ENCODE results near the gene PNMA8A. TPM values are rescaled to one million over a fixed set of nuclear protein-coding genes. Genes with fewer than 3 reads are reported as not detected.

Gene PNMA8A
- total and polyA plus RNA-seq, 7 donors: 1.5 to 8.4 (median 5.3) TPM; not detected in 2

GRCh38 chr19:46493236-46494145, 22.1 kb upstream of the PNMA8A start:
- WGBS, 2 donors: 9% methylated on average over 92 of the region's 92 CpGs
- intact Hi-C loops (cut with DNase I): no loop called here
- DNase-seq: peak; percentile 72
- Histone ChIP-seq H3K4me3 (peak overlapping the region; percentile 32 to 54 (median 46)), H3K9me3 (no peaks in the 10 kb centered on the region), H3K4me1 (peaks cover 0 to 48% (median 40%) of the 10 kb centered on the region in 4 donors), H3K27me3 (peaks cover 0 to 70% (median 41%) of the 10 kb centered on the region in 3 donors), H3K36me3 (no peaks in the 10 kb centered on the region), H3K27ac (peak overlapping the region; percentile 25 to 67 (median 60))
- TF ChIP-seq POLR2AphosphoS5 (IDR thresholded peaks at IDR 0.05) (no peak), EP300 (IDR thresholded peaks at IDR 0.05) (no peak), CTCF (IDR thresholded peaks at IDR 0.05) (no peak), POLR2A (IDR thresholded peaks at IDR 0.05) (no peak)

- Histone ChIP-seq H3K4me1 (peaks cover 0 to 52% (median 44%) of the 10 kb centered on the region in 4 donors), H3K9me3 (no peaks in the 10 kb centered on the region), H3K36me3 (no peaks in the 10 kb centered on the region), H3K27me3 (peaks cover 0 to 77% (median 47%) of the 10 kb centered on the region in 3 donors), H3K27ac (peak overlapping the region; percentile 25 to 67 (median 60)), H3K4me3 (peak overlapping the region; percentile 32 to 54 (median 46))
- WGBS, 2 donors: 31 to 51% methylated on average over 17 of the region's 17 CpGs
- no peak for DNase-seq
- no peak for TF ChIP-seq EP300 (IDR thresholded peaks at IDR 0.05)
- TF ChIP-seq CTCF (IDR thresholded peaks at IDR 0.05): no peak
- no peak for TF ChIP-seq POLR2AphosphoS5 (IDR thresholded peaks at IDR 0.05)
- TF ChIP-seq POLR2A (IDR thresholded peaks at IDR 0.05): no peak
- intact Hi-C loops (cut with DNase I): no loop called here
These were observed 21.5 kb upstream of the PNMA8A start for GRCh38 chr19:46492841-46493235.

GRCh38 chr19:46491975-46492682, 20.8 kb upstream of the PNMA8A start:
- H3K27me3 ChIP-seq: peaks cover 0 to 84% (median 52%) of the 10 kb centered on the region in 3 donors
- no peaks in the 10 kb centered on the region for H3K36me3 ChIP-seq
- peak overlapping the region in 1 of 4 donors; percentile 54 for H3K4me3 ChIP-seq
- TF ChIP-seq CTCF (IDR thresholded peaks at IDR 0.05) (no peak), POLR2A (IDR thresholded peaks at IDR 0.05) (no peak), EP300 (IDR thresholded peaks at IDR 0.05) (no peak), POLR2AphosphoS5 (IDR thresholded peaks at IDR 0.05) (no peak)
- peaks cover 0 to 59% (median 51%) of the 10 kb centered on the region in 4 donors for H3K4me1 ChIP-seq
- H3K9me3 ChIP-seq: no peaks in the 10 kb centered on the region
- intact Hi-C loops (cut with DNase I): no loop called here
- 51 to 56% methylated on average over 18 of the region's 18 CpGs for WGBS, 2 donors
- no peak for DNase-seq
- no peak overlapping the region for H3K27ac ChIP-seq

- H3K4me3 ChIP-seq: no peak overlapping the region
- H3K36me3 ChIP-seq: no peaks in the 10 kb centered on the region
- TF ChIP-seq POLR2A (IDR thresholded peaks at IDR 0.05) (no peak), EP300 (IDR thresholded peaks at IDR 0.05) (no peak), POLR2AphosphoS5 (IDR thresholded peaks at IDR 0.05) (no peak), CTCF (IDR thresholded peaks at IDR 0.05) (no peak)
- H3K9me3 ChIP-seq: no peaks in the 10 kb centered on the region
- WGBS, 2 donors: 69 to 70% methylated on average over 9 of the region's 9 CpGs
- intact Hi-C loops (cut with DNase I): no loop called here
- no peak overlapping the region for H3K27ac ChIP-seq
- peaks cover 0 to 90% (median 56%) of the 10 kb centered on the region in 3 donors for H3K27me3 ChIP-seq
- peaks cover 0 to 61% (median 51%) of the 10 kb centered on the region in 4 donors for H3K4me1 ChIP-seq
- no peak for DNase-seq
These were observed 19.4 kb upstream of the PNMA8A start for GRCh38 chr19:46490774-46491173.

Measured in sigmoid colon (tissue), 7 donors.